Panc1 (cell line): ENCODE data around the gene MACF1.

ENCODE experiments used
- CTCF ChIP-seq: fragments of 450-650 bp; IDR thresholded peaks from 2 replicates; pipeline ENCODE4 v1.5.1; 2017; ENCODE audit warnings: mild to moderate bottlenecking
- POLR2AphosphoS5 ChIP-seq: IDR thresholded peaks from 2 replicates; pipeline ENCODE4 v1.6.1; 2012; ENCODE audit warnings: mild to moderate bottlenecking, low read depth, low read length, moderate library complexity
- REST ChIP-seq, 2 experiments: IDR thresholded peaks; 2 replicates each; pipeline ENCODE4 v1.6.1; 2011 to 2012; ENCODE audit warnings: low read depth in 2 of 2, control low read depth in 1 of 2, low read length in 1 of 2, mild to moderate bottlenecking in 1 of 2, moderate library complexity in 1 of 2; ENCODE audit not compliant: insufficient read depth in 1 of 2
- SIN3A ChIP-seq: IDR thresholded peaks from 2 replicates; pipeline ENCODE4 v1.6.1; 2012; ENCODE audit warnings: low read depth, mild to moderate bottlenecking, low read length, moderate library complexity, borderline replicate concordance; ENCODE audit not compliant: insufficient read depth
- TCF7L2 ChIP-seq: IDR thresholded peaks from 2 replicates; pipeline ENCODE4 v1.6.1; 2011; ENCODE audit warnings: mild to moderate bottlenecking, low read depth, low read length, inconsistent platforms

- no peak for TF ChIP-seq CTCF
- TF ChIP-seq REST (IDR thresholded peaks at IDR 0.05; ENCODE audit: insufficient read depth in 1 of 2, low read depth in 2 of 2, low read length in 1 of 2) = no peak
- no peak for TF ChIP-seq SIN3A
- no peak for TF ChIP-seq TCF7L2
- no peak for TF ChIP-seq POLR2AphosphoS5
Measured at GRCh38 chr1:39184354-39184818, 20.1 kb upstream of the MACF1 start.
